HG03457 (cell line): ENCODE data around the gene PIGS.
"Not testable (repeated sequence)": the region's sequence is repeated elsewhere in the genome, so short reads cannot be mapped to it uniquely, and the experiment has no call there.

Experiments used
- ATAC-seq: cut with Tn5 transposase; IDR thresholded peaks from one replicate; pipeline ENCODE4 v1.9.1; 2021; ENCODE audit warnings: moderate number of reproducible peaks; ENCODE audit not compliant: unreplicated experiment

Gene PIGS

DNA sequence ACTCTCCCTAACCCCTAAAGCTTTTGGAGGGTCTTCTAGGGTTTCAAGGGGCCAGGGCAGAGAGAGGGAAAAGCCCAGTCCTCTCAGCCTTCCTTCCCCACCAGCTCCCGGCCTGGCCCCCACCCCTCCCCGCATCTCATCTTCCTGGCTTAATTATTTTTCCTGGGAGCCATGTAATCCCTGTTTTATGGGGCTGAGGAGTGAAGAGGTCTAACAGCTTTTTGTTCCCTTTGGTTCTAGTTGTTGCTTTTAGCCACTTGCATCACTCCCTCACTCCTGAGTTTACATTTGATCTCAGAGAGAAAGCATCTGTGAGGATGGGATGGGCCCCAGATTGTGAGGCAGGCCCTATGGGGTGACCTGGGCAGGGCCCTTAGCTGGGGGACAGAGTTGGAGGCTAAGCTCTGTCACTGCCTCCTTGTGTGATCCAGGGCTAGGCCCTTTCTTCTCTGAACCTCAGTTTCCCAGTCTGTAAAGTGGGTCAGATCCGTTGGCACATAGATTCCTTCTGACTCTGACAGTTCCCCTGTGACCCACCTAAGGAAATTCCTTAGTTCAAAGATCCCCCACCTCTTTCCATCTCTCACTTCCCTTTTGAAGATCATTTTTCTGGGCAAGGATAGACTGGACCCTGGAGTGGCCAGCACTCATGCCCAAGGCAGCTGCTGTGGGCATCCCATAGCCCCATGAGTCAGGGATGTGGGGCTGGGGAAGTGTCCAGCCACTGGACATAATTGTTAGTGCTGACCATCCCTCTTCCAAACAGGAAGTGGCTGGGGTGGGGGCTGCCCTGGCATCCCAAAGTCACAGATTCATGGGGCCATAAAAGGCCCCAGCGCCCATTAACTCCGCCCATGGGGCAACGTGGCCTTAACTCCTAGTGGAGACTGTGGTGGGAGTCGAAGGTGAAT, 39.0 kb downstream of the PIGS start:
- no peak for ATAC-seq

DNA sequence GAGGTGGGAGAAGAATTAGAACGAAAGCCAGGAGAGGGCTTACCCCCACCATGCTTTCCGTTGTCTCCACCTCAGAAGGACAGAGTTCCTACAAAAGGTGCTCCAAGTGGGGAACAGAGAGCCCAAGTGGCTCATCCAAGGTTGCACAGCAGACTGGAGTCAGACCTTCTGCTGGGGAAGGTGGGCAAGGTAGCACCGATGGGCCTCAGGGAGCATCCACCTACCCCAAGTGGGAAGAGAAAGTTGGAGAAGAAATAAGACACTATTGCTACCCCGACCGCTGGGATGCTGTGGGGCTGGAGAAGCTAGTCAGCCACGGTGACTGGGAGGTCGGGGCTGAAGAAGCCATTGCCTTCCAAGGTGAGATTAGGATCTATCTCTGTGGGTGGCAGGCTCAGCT, 40.4 kb downstream of the PIGS start:
- no peak for ATAC-seq

DNA sequence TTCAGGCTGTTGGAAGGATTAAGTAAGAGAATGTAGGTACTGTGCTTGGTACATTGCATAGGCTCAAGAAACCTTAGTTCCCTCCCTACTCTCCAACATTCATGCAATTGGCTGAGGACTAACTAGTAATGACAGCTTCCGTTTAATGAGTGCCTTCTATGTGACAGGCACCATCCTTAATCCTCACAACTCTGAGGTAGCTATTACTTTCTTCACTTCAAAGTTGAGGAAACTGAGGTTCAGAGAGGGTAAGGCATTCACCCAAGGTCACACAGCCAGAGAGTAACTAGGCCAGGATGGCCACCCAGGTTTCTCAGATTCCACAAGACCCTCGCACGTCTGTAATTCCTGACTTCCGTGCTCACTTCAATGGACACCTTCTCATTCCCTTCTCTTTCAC, 41.1 kb downstream of the PIGS start:
- ATAC-seq = no peak

DNA sequence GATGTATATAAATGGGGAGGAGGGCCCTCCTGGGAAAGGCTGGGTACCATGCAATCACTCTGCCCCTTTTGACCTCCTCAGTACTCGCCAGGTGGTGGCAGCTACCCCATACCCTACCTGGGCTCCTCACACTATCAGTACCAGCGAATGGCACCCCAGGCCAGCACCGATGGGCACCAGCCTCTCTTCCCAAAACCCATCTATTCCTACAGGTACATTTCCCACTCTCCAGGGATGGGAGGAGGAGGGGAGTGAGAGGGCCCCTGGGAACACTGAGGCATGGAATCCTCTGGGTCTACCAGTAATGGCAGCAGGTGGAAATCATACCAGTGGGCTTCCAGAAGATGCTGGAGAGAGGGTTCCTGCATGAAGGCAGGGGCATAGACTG, 42.3 kb downstream of the PIGS start:
- no peak for ATAC-seq

DNA sequence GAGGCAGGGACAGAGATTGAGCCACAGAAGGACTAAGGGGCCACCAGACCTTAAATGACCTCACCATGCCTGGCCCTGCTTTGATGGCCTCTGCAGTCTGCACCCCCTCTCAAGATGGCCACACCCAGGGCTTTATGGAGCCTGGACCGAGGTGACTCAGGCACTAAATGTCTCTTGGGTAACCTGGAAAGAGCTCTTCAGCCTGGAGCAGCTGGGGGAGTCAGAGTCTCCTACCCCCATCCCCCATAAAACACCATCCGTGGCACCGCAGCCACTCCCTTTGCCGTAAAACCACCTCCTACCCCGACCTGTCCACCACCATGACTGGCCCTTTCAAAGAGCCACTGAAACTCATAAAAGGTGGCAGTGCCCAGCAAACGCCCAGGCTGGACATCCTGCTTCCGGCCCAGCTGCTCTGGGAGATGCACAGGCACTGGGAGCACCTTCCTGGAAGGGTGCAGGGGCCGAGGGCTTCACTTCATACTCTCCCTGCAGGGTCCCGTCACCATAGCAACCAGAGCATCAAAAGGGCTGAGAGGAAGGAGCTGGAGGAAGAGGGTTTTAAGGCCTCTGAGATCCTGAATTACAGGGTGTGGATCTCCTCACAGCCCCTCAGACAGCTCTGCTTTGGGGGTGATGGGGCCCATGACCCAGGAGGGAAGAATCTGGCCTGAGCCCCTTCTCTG, 42.9 kb downstream of the PIGS start:
- no peak for ATAC-seq

DNA sequence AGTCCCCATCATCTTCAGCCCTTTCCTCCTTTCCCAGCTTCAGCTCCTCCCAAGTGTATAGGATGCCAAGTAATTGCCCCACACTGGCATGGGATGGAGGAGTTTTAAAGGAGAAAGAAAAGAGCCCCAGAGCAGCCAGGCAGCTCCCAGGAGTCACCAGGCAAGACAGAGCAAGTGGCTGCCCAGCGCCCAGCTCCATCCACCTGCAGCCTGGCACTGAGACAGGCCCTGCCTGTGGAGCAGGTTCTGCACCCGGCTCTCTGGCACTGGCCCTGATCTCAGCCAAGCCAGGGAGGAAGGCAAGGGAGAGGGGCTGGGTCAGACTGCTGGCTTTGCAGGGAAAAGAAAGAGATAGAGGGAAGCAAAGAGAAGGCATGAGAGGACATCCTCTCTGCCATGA, 43.5 kb downstream of the PIGS start:
- no peak for ATAC-seq

DNA sequence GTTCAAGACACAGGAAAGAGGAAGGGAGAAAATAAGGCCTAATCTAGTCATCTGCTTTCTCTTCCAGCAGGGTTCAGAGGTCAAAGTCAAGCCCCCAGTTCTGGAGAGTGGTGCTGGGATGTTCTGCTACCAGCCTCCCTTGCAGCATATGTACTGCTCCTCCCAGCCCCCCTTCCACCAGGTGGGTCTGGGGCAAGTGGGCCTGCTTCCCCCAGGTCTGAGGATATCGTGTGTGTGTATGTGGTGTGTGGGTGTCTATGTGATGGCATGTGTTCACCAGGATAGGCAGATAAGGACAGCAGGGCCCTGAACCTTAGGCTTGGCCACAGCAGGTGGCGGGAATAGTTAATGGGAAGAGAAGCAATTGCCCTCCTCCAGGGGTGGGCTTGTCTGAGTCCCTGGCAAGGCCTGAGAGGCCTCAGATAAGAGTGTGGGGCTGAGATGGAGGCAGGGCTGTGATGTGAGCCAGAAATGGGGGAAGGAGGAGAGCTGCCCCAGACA, 44.1 kb downstream of the PIGS start:
- no peak for ATAC-seq

DNA sequence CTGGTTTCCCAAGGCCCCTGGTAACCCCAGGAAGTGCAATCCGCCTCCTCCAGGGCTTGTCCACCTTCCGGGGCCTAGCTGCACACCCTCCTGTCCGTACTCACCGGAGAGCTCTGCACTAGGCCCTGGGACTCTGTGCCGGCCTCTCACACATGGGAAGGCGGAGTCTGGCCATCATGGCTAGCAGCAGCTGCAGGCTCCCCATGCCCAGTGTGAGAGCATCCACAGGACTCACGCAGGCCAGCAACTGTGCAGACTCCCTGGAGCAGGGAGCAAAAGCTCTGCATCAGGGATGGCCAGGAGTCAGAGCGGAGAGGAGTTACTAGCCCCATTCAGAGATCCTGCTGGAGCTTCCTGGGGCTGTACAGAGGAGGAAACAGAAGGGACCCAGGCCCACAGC, 44.9 kb downstream of the PIGS start:
- ATAC-seq = no peak

DNA sequence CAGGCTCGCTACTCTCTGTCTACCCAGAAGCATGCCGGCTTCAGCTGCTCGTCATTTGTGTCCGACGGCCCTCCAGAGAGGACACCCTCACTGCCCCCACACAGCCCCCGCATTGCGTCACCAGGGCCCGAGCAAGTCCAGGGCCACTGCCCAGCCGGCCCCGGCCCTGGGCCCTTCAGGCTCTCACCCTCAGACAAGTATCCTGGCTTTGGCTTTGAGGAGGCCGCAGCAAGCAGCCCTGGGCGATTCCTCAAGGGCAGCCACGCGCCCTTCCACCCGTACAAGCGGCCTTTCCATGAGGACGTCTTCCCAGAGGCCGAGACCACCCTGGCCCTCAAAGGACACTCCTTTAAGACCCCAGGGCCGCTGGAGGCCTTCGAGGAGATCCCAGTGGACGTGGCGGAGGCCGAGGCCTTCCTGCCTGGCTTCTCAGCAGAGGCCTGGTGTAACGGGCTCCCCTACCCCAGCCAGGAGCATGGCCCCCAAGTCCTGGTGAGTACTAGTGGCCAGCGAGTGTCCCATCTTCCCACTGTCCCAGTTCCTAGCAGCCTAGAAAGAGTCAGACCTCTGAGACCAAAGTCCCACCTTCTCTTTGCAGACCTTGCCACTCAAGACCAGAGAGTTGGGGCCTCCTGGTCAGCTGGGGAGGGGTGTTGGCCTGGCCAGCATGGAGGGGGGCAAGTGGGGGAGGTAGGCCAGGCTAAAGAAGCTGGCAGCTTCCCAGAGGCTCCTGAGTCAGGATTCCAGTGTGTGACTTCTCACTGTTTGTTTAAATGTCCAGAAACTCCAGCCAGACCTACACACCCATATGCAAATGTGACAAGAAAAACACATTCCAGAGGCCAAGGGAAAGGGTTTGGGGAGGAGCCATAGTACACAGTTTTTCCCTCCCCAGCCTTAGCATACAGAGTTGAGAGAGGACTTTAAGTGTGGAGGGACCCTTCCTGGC, 46.6 kb downstream of the PIGS start:
- ATAC-seq = no peak

DNA sequence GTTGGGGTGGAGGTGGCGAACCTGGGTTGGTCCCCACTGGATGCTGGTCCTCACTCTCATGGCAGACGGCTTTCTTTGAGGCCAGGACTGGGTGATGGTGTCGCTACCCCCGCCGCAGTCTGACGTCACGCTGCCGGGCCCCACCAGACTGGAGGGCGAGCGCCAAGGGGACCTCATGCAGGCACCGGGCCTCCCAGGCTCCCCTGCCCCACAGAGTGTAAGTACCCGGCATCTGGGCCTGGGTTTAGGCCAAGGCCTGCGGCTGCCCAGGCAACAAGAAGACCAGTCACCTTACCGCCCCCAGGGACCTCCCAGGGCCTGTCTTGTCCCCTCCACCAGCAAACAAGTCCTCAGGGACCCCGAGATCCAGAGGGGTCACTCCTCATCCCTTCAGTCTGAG, 47.4 kb downstream of the PIGS start:
- ATAC-seq = no peak

DNA sequence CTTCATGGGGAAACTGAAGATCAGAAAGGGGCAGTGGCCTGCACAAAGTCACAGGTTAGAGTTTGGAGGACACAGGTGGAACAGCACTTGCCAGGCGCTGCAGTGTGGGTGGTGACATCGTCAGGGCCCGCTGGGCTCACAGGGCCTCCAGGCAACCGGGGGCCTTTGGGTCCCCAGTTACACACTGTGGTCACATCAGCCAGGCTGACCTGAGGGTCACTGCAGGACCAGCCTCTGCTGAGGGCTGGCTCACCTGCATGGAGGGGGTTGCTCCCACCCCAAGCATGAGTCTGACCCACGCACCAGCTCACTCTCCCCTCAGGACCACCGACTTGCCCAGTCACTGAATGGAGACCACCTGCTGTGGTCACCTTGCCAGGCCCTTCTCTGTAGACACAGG, 48.1 kb downstream of the PIGS start:
- no peak for ATAC-seq

DNA sequence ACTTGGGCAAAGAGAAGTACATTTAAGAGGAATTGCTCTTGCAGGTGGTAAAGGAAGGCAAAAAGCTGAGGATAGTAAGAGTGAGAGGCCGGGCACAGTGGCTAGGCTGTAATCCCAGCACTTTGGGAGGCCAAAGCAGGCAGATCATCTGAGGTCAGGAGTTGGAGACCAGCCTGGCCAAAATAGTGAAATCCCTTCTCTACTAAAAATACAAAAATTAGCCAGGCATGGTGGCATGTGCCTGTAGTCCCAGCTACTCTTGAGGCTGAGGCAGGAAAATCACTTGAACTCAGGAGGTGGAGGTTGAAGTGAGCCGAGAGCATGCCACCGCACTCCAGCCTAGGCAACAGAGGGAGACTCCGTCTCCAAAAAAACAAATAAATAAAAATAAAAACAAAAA, 49.0 kb downstream of the PIGS start:
- not testable (repeated sequence) for ATAC-seq

DNA sequence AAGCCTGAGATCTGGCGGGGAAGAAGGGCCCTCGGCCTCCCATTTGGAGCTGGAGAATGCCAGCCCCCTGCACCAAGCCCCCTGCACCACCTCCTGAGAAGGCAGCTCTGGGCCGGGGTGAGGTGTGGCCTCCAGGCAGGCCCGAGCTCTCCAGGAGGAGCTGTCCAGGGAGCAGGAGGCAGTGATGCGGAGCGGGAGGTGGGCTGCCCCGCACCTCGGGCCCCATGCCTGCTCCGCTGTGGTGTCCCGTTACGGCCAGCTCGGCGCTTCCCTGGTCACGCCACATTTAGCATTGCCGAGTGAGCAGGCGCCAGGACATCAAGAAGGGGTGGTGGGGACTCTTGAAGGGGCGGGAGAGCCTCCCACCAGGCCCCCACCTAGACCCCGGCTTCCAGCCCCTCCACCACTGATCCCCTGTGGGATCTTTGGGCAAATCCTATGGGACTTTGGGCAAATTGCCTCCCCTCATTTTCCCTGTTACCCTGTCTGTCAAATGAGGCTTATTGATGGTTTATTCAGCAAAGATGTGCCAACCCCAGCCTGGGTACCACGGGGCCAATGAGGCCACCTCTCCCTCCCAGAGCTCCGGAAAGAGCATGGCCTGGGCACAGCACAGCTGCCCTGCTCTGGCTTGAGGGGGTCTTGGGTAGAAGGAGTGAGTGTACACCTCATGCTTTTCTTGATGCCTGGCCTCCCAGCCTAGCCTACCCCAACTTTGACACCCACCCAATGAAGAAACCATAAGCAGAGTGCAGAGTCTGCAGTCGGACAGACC, 49.8 kb downstream of the PIGS start:
- no peak for ATAC-seq

DNA sequence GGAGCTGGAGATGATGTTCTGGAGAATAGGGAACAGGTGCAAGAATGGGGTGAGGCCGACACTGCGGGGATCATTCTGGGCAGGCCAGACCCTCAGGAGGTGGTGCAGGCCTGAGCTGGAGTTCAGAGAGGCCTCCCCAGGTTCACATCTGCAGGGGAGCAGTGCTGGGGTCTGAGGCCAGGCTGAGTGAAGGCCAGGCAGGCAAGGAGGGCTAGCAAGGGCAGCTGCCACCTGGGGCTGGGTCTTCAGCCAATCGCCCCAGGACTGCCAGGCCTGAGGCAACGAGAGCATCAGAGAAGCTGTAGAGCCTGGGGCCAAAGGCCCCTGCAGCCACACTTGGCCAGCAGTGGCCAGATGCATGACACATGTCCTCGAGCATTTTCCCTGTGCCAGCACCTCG, 50.6 kb downstream of the PIGS start:
- no peak for ATAC-seq

DNA sequence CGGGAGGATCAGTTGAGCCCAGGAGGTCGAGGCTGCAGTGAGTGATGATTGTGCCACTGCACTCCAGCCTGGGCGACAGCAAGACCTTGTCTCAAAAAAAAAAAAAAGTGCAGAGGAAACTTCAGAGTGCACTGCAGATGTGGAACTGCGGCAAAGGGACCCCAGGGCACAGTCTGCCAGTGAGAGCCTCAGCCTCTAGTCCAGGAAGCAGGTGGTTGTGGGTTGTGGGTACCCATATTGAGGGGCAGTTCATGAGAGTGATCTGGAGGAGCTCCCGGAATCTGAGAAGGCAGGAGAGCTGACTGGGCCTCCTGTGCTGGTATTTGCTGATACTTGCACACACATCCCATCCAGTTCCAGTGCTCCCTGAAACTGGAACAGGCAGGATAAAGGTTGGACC, 52.1 kb downstream of the PIGS start:
- ATAC-seq = no peak

DNA sequence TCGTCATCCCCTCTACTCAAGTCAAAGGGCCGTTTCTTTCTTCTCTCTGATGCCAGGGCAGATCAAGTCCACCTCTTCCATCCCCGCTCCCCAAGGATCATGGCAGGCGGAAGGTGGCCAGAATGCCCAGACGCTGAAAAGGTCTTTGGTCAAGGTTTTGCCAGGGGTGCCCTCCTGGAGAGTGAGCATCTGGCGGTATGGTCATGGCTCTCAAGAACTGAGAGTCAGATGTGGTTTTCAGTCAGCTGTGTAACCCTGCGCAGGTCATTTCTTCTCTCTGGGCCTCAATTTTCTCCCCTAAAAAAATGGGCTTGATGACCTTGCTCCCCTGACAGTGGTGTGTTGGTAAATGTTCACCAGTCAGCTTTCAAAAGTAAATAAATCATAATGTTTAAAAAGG, 52.7 kb downstream of the PIGS start:
- ATAC-seq = no peak

DNA sequence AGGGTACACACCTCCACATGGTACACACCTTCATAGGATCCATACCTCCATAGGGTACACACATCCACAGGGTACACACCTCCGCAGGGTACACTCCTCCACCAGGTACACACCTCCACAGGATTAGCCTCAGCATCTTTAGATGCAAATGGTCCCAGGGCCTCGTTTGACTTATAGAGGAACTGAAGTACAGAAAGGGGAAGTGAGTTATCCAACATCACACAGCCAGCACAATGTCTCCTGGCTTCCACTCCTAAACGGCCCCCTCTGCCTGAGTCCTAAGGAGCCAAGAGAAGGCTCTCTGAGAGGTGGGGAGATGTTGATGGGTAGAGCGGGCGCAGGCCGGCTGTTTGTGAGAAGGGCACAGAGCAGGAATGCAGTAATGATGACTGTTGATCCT, 53.2 kb downstream of the PIGS start:
- no peak for ATAC-seq

DNA sequence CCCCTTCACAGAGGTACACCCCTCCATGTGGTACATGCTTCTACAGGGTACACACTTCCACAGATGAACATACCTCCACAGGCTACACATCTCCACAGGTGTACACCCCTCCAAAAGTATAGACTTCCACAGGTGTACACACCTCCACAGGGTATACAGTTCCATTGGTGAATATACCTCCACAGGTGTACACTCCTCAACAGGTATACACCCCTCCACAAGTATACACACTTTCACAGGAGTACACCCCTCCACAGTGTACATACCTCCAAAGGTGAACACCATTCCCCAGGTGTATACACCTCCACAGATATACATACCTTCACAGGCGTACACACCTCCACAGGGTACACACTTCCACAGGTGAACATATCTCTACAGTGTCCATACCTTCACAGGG, 55.8 kb downstream of the PIGS start:
- ATAC-seq = no peak

DNA sequence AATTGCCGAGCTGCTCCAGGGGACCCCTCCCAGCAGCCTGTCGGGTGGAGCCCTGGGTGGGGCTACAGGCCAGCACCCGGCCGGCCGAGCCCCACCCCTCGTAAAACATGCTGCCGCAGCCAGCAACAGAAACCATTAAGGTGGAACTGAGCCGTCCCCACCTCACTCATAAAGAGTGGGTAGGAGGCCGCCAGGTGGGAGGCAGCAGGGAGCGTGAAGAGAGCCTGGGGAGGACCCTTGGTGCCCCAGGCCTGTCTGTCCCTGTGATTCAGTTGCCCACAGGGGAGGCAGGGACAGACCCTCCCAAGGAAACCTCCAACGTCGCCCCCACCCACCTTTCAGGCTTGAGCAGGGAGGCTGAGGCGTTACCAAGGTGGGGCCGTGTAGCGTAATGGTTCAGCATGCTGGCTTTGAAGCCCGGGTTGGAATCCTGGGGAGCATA, 56.7 kb downstream of the PIGS start:
- ATAC-seq = no peak

DNA sequence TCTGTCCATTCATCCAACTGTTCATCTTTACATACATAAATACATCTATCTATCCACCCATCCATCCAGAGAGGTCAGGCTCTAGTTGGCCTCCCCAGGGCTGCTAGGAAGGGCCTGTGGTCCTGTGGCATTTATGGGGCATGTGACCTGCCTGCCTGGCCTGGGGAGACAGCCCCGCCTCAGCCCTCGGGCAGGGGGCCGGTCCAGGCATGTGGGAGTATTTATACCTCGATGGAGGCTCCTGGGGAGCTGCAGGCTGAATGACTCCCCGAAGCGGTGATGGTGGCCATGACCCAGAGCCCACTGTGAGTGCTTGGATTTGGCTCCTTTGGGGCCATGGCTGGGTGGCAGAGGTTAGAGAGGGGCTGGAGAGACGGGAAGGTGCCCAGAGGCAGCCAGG, 57.8 kb downstream of the PIGS start:
- no peak for ATAC-seq
